HL-60/S4 (cell line): ENCODE data around the gene NCEH1.
"Not testable (repeated sequence)": the region's sequence is repeated elsewhere in the genome, so short reads cannot be mapped to it uniquely, and the experiment has no call there.

Experiments
- in situ Hi-C: fragments of 300-500 bp; cut with MboI; formaldehyde crosslinking; loops from 2 replicates; pipeline ENCODE4 v1.14.3; 2022; ENCODE audit warnings: low sequenced_read_pairs

Gene NCEH1

GRCh38 chr3:172710664-172711453 is at the start of gene NCEH1:
Gene NCEH1, minus strand, starts transcription at chr3:172711067. Its CDS starts 83 bp downstream, at chr3:172710984.
- in situ Hi-C loops, result no loop called here

GRCh38 chr3:172760416-172760815 is 49.5 kb upstream of the NCEH1 start:
- in situ Hi-C loops, result not testable (repeated sequence)

GRCh38 chr3:172753125-172753524 is 42.3 kb upstream of the NCEH1 start:
- in situ Hi-C loops, result no loop called here

- in situ Hi-C loops, result no loop called here
Observed at GRCh38 chr3:172752651-172753050, 41.8 kb upstream of the NCEH1 start.

- in situ Hi-C loops, result no loop called here
Observed at GRCh38 chr3:172751175-172751704, 40.4 kb upstream of the NCEH1 start.

GRCh38 chr3:172750368-172751174 is 39.7 kb upstream of the NCEH1 start, which contains the start of gene ECT2:
Gene ECT2, plus strand, starts transcription at chr3:172750726. Its CDS starts 3,805 bp downstream, at chr3:172754531.
- in situ Hi-C loops, result no loop called here

- in situ Hi-C loops, result no loop called here
Observed at GRCh38 chr3:172750069-172750367, 39.2 kb upstream of the NCEH1 start.

GRCh38 chr3:172749230-172749965 is 38.5 kb upstream of the NCEH1 start:
- in situ Hi-C loops, result no loop called here

- in situ Hi-C loops, result no loop called here
Observed at GRCh38 chr3:172746475-172746874, 35.6 kb upstream of the NCEH1 start.

- in situ Hi-C loops, result no loop called here
Observed at GRCh38 chr3:172739462-172739861, 28.6 kb upstream of the NCEH1 start.

GRCh38 chr3:172735014-172735413 is 24.1 kb upstream of the NCEH1 start:
- in situ Hi-C loops, result no loop called here

- in situ Hi-C loops, result no loop called here
Observed at GRCh38 chr3:172726380-172726779, 15.5 kb upstream of the NCEH1 start.

- in situ Hi-C loops, result not testable (repeated sequence)
Observed at GRCh38 chr3:172722536-172723040, 11.7 kb upstream of the NCEH1 start.

GRCh38 chr3:172717493-172718088 is 6.7 kb upstream of the NCEH1 start:
- in situ Hi-C loops, result no loop called here

- in situ Hi-C loops, result no loop called here
Observed at GRCh38 chr3:172716476-172716875, 5.6 kb upstream of the NCEH1 start.

GRCh38 chr3:172713316-172713715 is 2.4 kb upstream of the NCEH1 start:
- in situ Hi-C loops, result no loop called here

- in situ Hi-C loops, result no loop called here
Observed at GRCh38 chr3:172711454-172711795, 558 bp upstream of the NCEH1 start.

- in situ Hi-C loops, result no loop called here
Observed at GRCh38 chr3:172709774-172710663, 848 bp downstream of the NCEH1 start.

GRCh38 chr3:172708921-172709773 is 1.7 kb downstream of the NCEH1 start:
- in situ Hi-C loops, result no loop called here
